ENCODE results near the gene ZMAT1. TPM values are rescaled to one million over a fixed set of nuclear protein-coding genes. Genes with fewer than 3 reads are reported as not detected.

Gene ZMAT1
- total RNA-seq, 3 donors from 2014 or later = 2.6 to 5.0 (median 3.6) TPM

GRCh38 chrX:101906136-101906796, 25.6 kb downstream of the ZMAT1 start:
- no peak for ATAC-seq

GRCh38 chrX:101904996-101905395, 26.8 kb downstream of the ZMAT1 start:
- Histone ChIP-seq H3K4me3 (no peak overlapping the region), H3K36me3 (ENCODE audit: low read depth) (no peaks in the 10 kb centered on the region), H3K4me1 (ENCODE audit: low read depth) (no peaks in the 10 kb centered on the region), H3K9me3 (no peaks in the 10 kb centered on the region)
- no peak for TF ChIP-seq CTCF (IDR thresholded peaks at IDR 0.05)
- DNase-seq (no peak), ATAC-seq (no peak)
- intact Hi-C loops (cut with DNase I, micrococcal nuclease) = no loop called here

More at GRCh38 chrX:101906136-101906796, 25.6 kb downstream of the ZMAT1 start:
- intact Hi-C loops (cut with DNase I, micrococcal nuclease) = no loop called here
- DNase-seq = peak in 1 of 3 donors; percentile 31
- no peaks in the 10 kb centered on the region for H3K36me3 ChIP-seq (ENCODE audit: low read depth)
- peaks cover 3% of the 10 kb centered on the region for H3K9me3 ChIP-seq
- H3K4me1 ChIP-seq (ENCODE audit: low read depth) = no peaks in the 10 kb centered on the region
- H3K4me3 ChIP-seq = no peak overlapping the region
- TF ChIP-seq CTCF (IDR thresholded peaks at IDR 0.05) = no peak

Other genes starting within 250 kb of the ZMAT1 start
- gene TCEAL2, start 193.7 kb upstream of the ZMAT1 start, total RNA-seq = 10 to 100 TPM in 1 of 3 donors, 1 to 10 TPM in 1, under 1 TPM in 1; 0.26 to 17.8 (median 1.2) TPM
- under 1 TPM in 1 of 3 donors, not detected in 2; 0.82 TPM for gene TCEAL6, start 210.5 kb upstream of the ZMAT1 start, total RNA-seq
- 1 to 10 TPM in 2 of 3 donors, under 1 TPM in 1; 0.96 to 2.9 (median 2.1) TPM for gene BEX5, start 223.9 kb upstream of the ZMAT1 start, total RNA-seq